Measurements from ENCODE around the gene ZNF823. TPM values are rescaled to one million over a fixed set of nuclear protein-coding genes. Genes with fewer than 3 reads are reported as not detected.
A peak's percentile ranks its signal among the peaks of the same experiment; 100 is the strongest.

Gene ZNF823
- total and polyA plus RNA-seq, 2 of the 13 experiments (the other 11 are each of a cell fraction or from before 2014, with no cell fraction given), result 5.7 to 11.7 TPM

DNA sequence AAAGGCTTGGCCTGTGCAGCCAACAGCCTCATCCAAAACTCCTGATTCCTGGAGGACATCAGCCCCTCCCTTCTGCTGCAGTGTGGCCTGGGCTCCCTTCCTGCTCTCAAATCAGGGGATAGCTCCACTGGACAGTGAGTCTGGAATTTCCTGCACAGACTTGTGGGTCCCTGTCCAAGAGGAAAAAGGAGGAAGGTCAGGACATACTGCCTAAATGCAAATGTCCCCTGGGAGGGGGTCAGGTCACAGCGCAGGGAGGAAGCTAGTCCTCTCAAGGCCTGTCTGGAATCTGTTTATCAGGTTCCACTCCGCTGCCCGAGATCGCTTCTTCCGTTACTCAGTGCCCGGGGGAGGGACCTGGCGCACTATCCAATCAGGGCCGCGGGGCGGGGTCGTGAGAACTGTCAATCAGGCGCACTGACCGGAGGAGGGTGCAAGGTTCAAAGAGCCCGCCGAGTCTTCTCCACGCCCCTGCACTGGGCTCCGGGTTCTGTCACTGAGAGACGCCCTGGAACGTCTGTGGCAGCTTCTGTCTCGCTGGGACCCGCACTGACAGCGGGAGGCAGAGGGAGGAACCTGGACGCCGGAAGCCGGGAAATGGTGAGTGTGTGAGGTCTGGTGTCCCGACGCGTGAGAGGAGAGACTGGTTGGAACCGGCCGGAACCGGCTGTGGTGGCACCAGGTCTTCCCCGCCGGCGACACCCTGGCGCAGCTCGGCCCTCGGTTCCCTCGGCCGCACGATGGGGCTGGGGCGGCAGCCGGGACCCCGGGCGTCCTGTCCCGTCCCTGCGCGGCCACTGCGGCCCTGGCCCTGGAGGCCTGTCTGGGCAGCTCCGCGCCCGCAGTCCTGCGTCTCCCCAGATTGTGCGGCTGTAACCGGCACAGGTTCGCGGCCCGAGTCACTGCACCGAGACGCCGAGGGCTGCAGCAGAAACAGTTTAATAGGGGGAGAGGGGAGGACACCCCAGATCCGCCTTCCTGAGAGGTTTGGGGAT is 28.1 kb upstream of the ZNF823 start, which contains the start of gene ZNF441 (continued):
- no peak for TF ChIP-seq FLYWCH1 (CRISPR knock-in tag; IDR thresholded peaks at IDR 0.05)
- peak; percentile 46; the same call in 1 of the 2 replicates for TF ChIP-seq GLI4 (CRISPR knock-in tag; IDR thresholded peaks at IDR 0.05; ENCODE audit: borderline replicate concordance)
- peak; percentile 99 for TF ChIP-seq ZNF572 (CRISPR knock-in tag; IDR thresholded peaks at IDR 0.05)
- no peak for TF ChIP-seq ADNP (CRISPR knock-in tag; IDR thresholded peaks at IDR 0.05)
- peak; percentile 41 for TF ChIP-seq FOSL2 (CRISPR knock-in tag; IDR thresholded peaks at IDR 0.05)
- TF ChIP-seq KDM6A (CRISPR knock-in tag; IDR thresholded peaks at IDR 0.05; ENCODE audit: low read depth), result no peak
- TF ChIP-seq RFX3 (CRISPR knock-in tag; IDR thresholded peaks at IDR 0.05), result no peak
- TF ChIP-seq ZNF143 (CRISPR knock-in tag; IDR thresholded peaks at IDR 0.05), result no peak
- TF ChIP-seq ZNF256 (CRISPR knock-in tag; conservative IDR thresholded peaks at IDR 0.05), result no peak
- peak; percentile 71 for TF ChIP-seq THAP11 (CRISPR knock-in tag; IDR thresholded peaks at IDR 0.05)
- TF ChIP-seq NBN (conservative IDR thresholded peaks at IDR 0.05), result no peak
- TF ChIP-seq ZNF567 (CRISPR knock-in tag; IDR thresholded peaks at IDR 0.05; ENCODE audit: borderline replicate concordance), result no peak
- TF ChIP-seq TIGD3 (CRISPR knock-in tag; IDR thresholded peaks at IDR 0.05; ENCODE audit: borderline replicate concordance), result no peak
- no peak for TF ChIP-seq ZNF746 (CRISPR knock-in tag; IDR thresholded peaks at IDR 0.05)
- TF ChIP-seq ZNF646 (CRISPR knock-in tag; IDR thresholded peaks at IDR 0.05), result no peak
- no peak for TF ChIP-seq AGO1 (IDR thresholded peaks at IDR 0.05; ENCODE audit: low read depth, low read length, poor library complexity, severe bottlenecking)
- no peak for TF ChIP-seq ZNF557 (CRISPR knock-in tag; IDR thresholded peaks at IDR 0.05)
- TF ChIP-seq ZUFSP (CRISPR knock-in tag; IDR thresholded peaks at IDR 0.05; ENCODE audit: borderline replicate concordance), result no peak
- TF ChIP-seq RXRB (CRISPR knock-in tag; IDR thresholded peaks at IDR 0.05; ENCODE audit: borderline replicate concordance), result peak; percentile 44; the same call in 1 of the 2 replicates
